T47D (cell line): ENCODE results near the gene RAB40C.

ENCODE experiments used
- DNase-seq, 2 experiments: peaks; one replicate each; pipeline versions ENCODE4 v3.0.0 to v3.0.0-alpha.2; 2011 to 2012; ENCODE audit warnings: low read depth in 1 of 2, low spot score in 1 of 2
- JUND ChIP-seq: IDR thresholded peaks from 2 replicates; pipeline ENCODE4 v1.6.1; 2012; ENCODE audit warnings: low read depth
- in situ Hi-C: cut with HindIII; loops from 2 replicates; pipeline ENCODE4 v1.10.0; 2016; ENCODE audit warnings: low sequenced_read_pairs, low pct_unique_long_range_greater_than_20kb

RAB40C gene

GRCh38 chr16:608019-608418, 18.2 kb downstream of the RAB40C start:
- TF ChIP-seq JUND: no peak
- in situ Hi-C loops: no loop called here
- DNase-seq: no peak

DNA sequence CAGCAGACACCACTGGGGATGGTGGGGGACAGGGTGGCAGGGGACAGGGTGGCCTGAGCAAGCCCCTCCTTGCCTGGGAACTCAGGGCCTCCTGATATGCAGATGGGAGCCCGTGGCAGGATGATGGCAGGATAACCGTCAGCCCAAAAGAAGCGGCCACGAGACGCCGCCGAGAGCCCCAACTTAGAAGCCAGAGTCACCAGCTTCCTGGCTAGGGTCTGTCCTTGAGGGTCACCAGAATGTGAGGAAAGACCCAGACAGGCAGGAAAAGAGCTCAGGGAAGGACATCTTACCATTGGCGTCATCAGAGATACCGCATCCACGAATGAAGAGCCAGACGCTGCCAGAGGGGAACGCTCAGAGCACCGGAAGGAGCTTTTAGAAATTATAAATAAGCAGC, 19.4 kb downstream of the RAB40C start:
- in situ Hi-C loops: no loop called here
- TF ChIP-seq JUND: no peak
- no peak for DNase-seq

GRCh38 chr16:609984-610383, 20.1 kb downstream of the RAB40C start:
- in situ Hi-C loops: no loop called here
- no peak for TF ChIP-seq JUND
- DNase-seq: no peak

- TF ChIP-seq JUND: no peak
- no peak for DNase-seq
- in situ Hi-C loops: no loop called here
These were observed 20.9 kb downstream of the RAB40C start for GRCh38 chr16:610513-611381.

DNA sequence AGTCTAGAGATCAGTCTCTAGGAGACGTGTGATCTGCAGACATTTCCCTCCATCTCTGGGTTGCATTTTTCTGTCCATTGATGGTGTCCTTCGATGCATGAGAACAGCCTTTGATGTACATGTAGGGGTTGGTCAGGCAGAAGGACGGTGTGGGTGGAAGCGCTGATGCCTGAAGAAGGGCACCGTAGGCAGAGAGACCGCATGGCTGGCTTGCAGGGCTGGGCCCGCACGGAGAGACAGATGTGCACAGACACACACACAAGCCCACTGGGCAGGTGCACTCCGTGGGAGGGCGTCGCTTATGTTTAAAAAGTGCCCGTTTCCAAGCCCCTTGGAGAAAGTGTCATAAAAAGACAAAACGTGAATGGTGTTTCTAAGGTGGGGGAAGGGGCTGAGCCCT, 25.3 kb downstream of the RAB40C start:
- in situ Hi-C loops: no loop called here
- DNase-seq: no peak
- TF ChIP-seq JUND: no peak

DNA sequence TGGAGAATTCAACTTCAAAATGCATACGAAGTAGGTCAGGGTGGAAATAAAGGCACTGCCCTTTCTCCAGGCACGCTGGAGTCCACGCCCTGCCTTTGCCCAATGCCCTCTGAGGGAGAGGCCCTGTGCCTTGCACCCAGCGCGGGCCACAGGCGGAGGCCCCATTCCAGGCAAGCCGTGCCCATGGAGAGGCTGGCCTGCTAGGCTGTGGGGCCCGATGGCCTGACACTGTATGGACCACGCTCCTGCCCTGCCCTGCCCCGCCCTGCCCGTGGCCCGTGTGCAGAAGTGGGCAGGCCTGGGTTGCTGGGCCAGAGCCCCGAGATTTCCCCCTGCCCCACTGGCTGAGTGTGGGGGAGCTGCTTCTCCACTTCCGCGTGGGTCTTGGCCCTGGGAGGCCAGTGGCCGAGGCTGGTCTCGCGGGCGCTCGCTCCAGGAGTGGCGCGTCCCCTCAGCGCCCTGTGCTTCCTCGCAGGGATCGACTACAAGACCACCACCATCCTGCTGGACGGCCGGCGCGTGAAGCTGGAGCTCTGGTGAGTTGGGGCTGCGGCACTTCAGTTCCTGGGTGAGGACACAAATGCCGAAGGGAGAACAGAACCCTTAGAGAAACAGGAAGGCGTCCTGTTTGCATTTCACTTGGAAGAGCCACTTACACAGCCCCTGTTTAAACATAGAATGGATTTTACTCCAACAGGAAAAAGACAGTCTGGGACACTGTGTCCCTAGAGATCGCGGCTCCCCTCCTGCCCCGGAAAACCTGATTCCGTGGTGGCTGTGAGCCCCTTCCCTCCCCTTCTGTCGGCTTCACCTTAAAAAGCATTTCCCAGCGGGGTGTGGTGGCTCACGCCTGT, 27.1 kb downstream of the RAB40C start:
- TF ChIP-seq JUND: no peak
- no peak for DNase-seq
- in situ Hi-C loops: no loop called here

DNA sequence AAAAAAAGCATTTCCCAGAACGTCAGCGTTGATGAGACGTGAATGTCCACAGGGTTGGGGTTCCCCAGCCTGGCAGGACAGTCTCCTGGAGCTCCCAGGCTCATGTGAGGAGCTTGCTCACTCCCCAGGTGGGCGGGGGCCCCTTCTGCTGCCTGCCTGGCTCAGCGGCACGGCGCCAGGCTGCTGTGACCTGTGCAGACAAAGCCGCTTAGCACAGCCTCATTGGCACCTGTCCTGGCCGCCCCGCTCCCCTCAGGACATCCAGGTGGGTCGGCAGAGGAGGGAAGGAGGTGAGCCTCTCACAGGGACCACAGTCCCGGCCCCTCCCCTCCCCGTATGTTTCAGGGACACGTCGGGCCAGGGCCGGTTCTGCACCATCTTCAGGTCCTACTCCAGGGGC, 28.0 kb downstream of the RAB40C start:
- DNase-seq: no peak
- no peak for TF ChIP-seq JUND

DNA sequence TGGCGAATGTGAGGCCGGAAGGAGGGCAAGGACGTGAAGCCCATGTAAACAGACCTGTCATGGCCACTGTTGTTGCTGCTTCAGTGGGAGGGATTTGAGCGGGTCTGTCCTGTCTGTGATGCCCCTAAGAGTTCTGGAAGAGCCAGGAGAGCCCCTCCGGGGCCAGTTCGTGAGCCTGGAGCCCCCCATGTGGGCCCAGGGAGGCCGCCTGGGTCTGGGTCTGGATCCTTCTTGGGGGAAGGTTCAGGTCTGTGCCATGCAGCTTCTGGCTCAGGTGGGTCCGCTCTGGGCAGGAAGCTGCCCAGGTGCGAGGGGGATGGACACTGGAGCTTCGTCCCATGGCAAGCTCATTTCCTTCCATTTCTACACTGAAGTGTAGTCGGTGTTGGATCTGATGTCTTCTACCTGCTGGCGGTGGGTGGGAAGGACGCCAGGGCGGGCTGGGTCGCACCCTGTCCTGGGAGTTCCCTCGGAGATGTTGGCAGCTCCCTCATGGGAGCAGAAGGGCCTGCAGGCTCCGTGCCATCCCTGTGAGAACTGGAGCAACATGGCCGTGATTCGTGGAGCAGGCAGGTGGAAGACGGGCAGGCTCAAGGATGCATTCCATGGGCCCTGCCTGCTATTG, 29.7 kb downstream of the RAB40C start:
- in situ Hi-C loops: no loop called here
- DNase-seq: no peak
- TF ChIP-seq JUND: no peak

More for the DNA sequence above, 28.0 kb downstream of the RAB40C start:
- in situ Hi-C loops: no loop called here

DNA sequence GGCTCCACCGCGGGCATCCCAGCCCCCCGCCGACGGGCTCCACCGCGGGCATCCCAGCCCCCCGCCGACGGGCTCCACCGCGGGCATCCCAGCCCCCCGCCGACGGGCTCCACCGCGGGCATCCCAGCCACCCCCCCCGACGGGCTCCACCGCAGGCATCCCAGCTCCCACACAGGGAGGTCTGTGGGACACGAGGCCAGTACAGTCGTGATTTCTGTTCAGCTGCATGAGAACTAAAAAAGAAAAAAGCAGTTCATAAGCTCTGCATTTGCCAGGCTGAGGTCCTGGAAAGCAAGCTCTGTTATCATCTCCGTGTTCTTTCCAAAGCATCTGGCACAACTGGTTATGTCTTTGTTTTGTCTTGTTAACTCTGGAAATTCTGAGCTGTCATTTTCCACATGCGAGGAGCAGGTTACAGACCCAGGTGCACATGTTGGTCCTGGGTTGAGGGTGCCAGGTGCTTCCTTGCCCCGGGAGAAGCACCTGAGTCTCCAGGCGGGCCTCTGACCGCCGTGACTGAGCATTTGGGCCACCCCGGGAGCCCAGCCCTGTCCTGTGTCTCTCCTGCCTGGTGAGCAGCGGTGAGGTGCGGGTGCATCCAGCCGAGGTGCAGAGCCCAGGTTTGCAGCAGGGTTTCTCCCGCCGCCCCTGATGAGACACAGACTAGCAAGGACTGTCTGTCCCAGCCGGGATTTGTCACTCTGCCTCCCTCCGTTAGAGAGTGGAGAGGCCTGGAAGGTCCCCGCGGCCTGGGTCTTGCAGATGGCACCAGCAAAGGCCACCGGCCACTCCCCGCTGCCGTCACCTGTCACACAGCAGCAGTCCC, 31.0 kb downstream of the RAB40C start:
- no peak for DNase-seq
- in situ Hi-C loops: no loop called here

DNA sequence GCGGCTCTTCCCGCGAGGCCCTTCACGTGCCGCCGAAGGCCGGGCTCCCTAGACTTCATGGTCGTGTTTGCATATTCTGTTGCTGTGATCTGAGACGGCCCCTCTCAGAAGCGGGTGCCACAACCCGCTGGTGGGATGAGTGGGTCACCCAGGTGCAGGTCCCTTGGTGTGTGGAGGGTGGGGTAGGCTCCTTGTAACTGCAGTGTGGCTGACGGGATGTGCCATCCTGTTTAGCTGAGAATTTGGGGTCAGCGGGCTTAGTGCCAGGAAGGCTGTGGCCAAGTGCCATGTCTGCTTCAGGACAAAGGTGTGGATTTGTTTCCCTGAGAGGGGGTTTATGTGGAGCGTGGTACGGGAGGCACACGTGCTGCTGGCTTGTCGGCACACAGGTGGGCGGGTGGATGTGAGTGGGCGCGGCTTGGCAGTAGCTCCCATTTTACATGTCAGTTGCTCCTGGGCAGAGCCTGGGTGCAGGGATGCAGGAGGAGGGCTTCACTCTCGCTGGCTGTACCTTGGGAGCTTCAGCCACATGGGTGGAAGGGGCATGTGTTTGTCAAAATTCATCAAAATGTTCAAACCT, 31.8 kb downstream of the RAB40C start:
- TF ChIP-seq JUND: no peak
- in situ Hi-C loops: no loop called here
- DNase-seq: no peak

More for the DNA sequence above, 31.0 kb downstream of the RAB40C start:
- no peak for TF ChIP-seq JUND

- no peak for DNase-seq
- in situ Hi-C loops: no loop called here
These were observed 33.0 kb downstream of the RAB40C start for GRCh38 chr16:622920-623280.

More at GRCh38 chr16:622920-623280, 33.0 kb downstream of the RAB40C start:
- no peak for TF ChIP-seq JUND
